Choroid plexus epithelial cell (primary cell): ENCODE data around the gene G6PD.

ENCODE experiments used
- DNase-seq: peaks from one replicate; pipeline ENCODE4 v3.0.0-alpha.2; 2010; ENCODE audit warnings: low read depth
- H3K4me3 ChIP-seq: 2 replicates; pipeline ENCODE4 v1.5.1; 2011; ENCODE audit warnings: low read depth, mild to moderate bottlenecking, control low read depth, low read length, moderate library complexity
- CTCF ChIP-seq: conservative IDR thresholded peaks from 2 replicates; pipeline ENCODE4 v1.5.1; 2011; ENCODE audit warnings: low read depth, mild to moderate bottlenecking, control low read depth, inconsistent platforms, low read length, moderate library complexity

The G6PD gene

GRCh38 chrX:154513716-154514115, 32.9 kb downstream of the G6PD start:
- DNase-seq, result no peak
- no peak for TF ChIP-seq CTCF
- no peak overlapping the region for H3K4me3 ChIP-seq

GRCh38 chrX:154512879-154513553, 33.6 kb downstream of the G6PD start:
- H3K4me3 ChIP-seq, result no peak overlapping the region
- DNase-seq, result no peak
- no peak for TF ChIP-seq CTCF

GRCh38 chrX:154511761-154512160, 34.9 kb downstream of the G6PD start:
- no peak overlapping the region for H3K4me3 ChIP-seq
- DNase-seq, result no peak

GRCh38 chrX:154509455-154509854, 37.2 kb downstream of the G6PD start:
- no peak for TF ChIP-seq CTCF

More at GRCh38 chrX:154511761-154512160, 34.9 kb downstream of the G6PD start:
- TF ChIP-seq CTCF, result no peak

GRCh38 chrX:154508384-154508745, 38.3 kb downstream of the G6PD start:
- no peak for TF ChIP-seq CTCF
- DNase-seq, result no peak
- no peak overlapping the region for H3K4me3 ChIP-seq

More at GRCh38 chrX:154509455-154509854, 37.2 kb downstream of the G6PD start:
- DNase-seq, result no peak
- no peak overlapping the region for H3K4me3 ChIP-seq

- no peak overlapping the region for H3K4me3 ChIP-seq
- DNase-seq, result no peak
- TF ChIP-seq CTCF, result no peak
Observed at GRCh38 chrX:154507673-154508383, 38.8 kb downstream of the G6PD start.
